Pancreas (tissue), 10 donors: ENCODE results near the gene LAMC3. TPM values are rescaled to one million over a fixed set of nuclear protein-coding genes. Genes with fewer than 3 reads are reported as not detected.

Source experiments
- ATAC-seq, 4 donors: fragments of 200-7000 bp; cut with Tn5 transposase; one replicate each; pipeline versions ENCODE4 v1.8.0 to v1.9.1; 2020; ENCODE audit warnings: mild to moderate bottlenecking in 4 of 4, moderate library complexity in 4 of 4
- DNase-seq, 6 donors: peaks; one replicate each; pipeline ENCODE4 v3.0.0-alpha.2; 2020
- FAIRE-seq: peaks from 2 replicates; lab custom pipeline; 2012; peaks lifted over from hg19 to GRCh38; lab: Jason Lieb, UNC
- H3K27ac ChIP-seq, 4 donors: fragments of 200-600 bp; sonication (generic); 1 replicate in 3 of 4; 2 replicates in 1 of 4; pipeline versions ENCODE4 v1.5.0 to v1.8.0; 2020
- H3K27me3 ChIP-seq, 4 donors: fragments of 200-600 bp; one replicate each; pipeline ENCODE4 v1.8.0; 2021
- H3K36me3 ChIP-seq, 3 donors: fragments of 200-600 bp; sonication (generic) in 1 of 3; one replicate each; pipeline versions ENCODE4 v1.5.0 to v1.8.0; 2020 to 2021
- H3K4me1 ChIP-seq, 3 donors: fragments of 200-600 bp; one replicate each; pipeline ENCODE4 v1.8.0; 2021
- H3K4me3 ChIP-seq, 4 donors: fragments of 200-600 bp; sonication (generic) in 2 of 4; one replicate each; pipeline versions ENCODE4 v1.5.0 to v1.8.0; 2020 to 2021
- H3K9me3 ChIP-seq, 4 donors: fragments of 200-600 bp; one replicate each; pipeline ENCODE4 v1.8.0; 2021
- CTCF ChIP-seq, 4 donors: fragments of 200-600 bp; sonication (generic) in 3 of 4; IDR thresholded peaks; one replicate each; pipeline versions ENCODE4 v1.5.0 to v1.8.0; 2021; ENCODE audit warnings: antibody characterized with exemption in 4 of 4
- WGBS, 2 donors: extraction: QIAGEN DNeasy Blood & Tissue Kit; methylation state at CpG; one replicate each; pipeline ENCODE4 v1.1.7; 2013; 5-methylcytosine and 5-hydroxymethylcytosine counted together
- intact Hi-C, 3 donors: fragments of 100-400 bp; cut with DNase I; formaldehyde crosslinking; loops; one replicate each; pipeline versions ENCODE4 v1.11.1 to v1.14.2; 2022
- polyA plus RNA-seq, 2 donors: library from polyadenylated mRNA; stranded (reverse); fragments of 200-250 nt; gene quantifications; one replicate each; pipeline ENCODE4 v1.2.3, GENCODE V29; 2013
- total RNA-seq, 6 donors: library from RNA; stranded (reverse); fragmentation: NEBNext Ultra II Directional in 4 of 6; extraction: Animal tissue kit (Norgen Biotek cat#: 25700) in 4 of 6; gene quantifications; one replicate each; pipeline versions ENCODE4 v1.2.1 to v1.2.4, GENCODE V29; 2021 to 2023
- donor health status: healthy with polysubstance abuse.
- donor health status: DM: no; HTN: no; CAD: no; lungs with moderate emphysema.
- donor health status: DM: no; HTN: no; CAD: no.
- donor health status: control.
- donor health status: control.
- donor health status: Bipolar disorder and iron deficiency.
- donor health status: DM: yes; HTN: yes; CAD: no.
- donor health status: DM: no; HTN: no; CAD: no.
- donor health status: DM: no; HTN: no; CAD: no.
- donor health status: DM: yes; HTN: yes; CAD: no.

The LAMC3 gene
- total and polyA plus RNA-seq, 8 donors: 1.1 to 8.9 (median 2.7) TPM

GRCh38 chr9:131046581-131047202 lies 37.7 kb downstream of the LAMC3 start:
- no peak overlapping the region for H3K4me3 ChIP-seq
- no peaks in the 10 kb centered on the region for H3K36me3 ChIP-seq
- DNase-seq (peak in 5 of 6 donors; percentile 19 to 88 (median 61)), FAIRE-seq (no peak), ATAC-seq (peak; percentile 88 to 98 (median 96))
- no peaks in the 10 kb centered on the region for H3K9me3 ChIP-seq
- no peak overlapping the region for H3K27ac ChIP-seq
- no peaks in the 10 kb centered on the region for H3K27me3 ChIP-seq
- peak; percentile 77 to 88 (median 85) for TF ChIP-seq CTCF (IDR thresholded peaks at IDR 0.05)
- H3K4me1 ChIP-seq: no peaks in the 10 kb centered on the region
- intact Hi-C loops: loop anchor here in 2 of 3 donors (10.0 kb wide), 2 partner anchors 342 to 352 kb away; partner anchors contain the start of gene EXOSC2 (in 1 of the 2)
- 13 to 14% methylated on average over 34 to 35 of the region's 35 CpGs for WGBS, 2 donors

GRCh38 chr9:131048332-131048731 lies 39.4 kb downstream of the LAMC3 start:
- 41 to 62% methylated on average over 6 of the region's 6 CpGs for WGBS, 2 donors
- no peak for DNase-seq

GRCh38 chr9:131048820-131049219 lies 39.8 kb downstream of the LAMC3 start:
- Histone ChIP-seq H3K9me3 (no peaks in the 10 kb centered on the region), H3K4me3 (no peak overlapping the region), H3K4me1 (no peaks in the 10 kb centered on the region), H3K27ac (no peak overlapping the region), H3K36me3 (no peaks in the 10 kb centered on the region), H3K27me3 (no peaks in the 10 kb centered on the region)
- no peak for ATAC-seq
- no peak for FAIRE-seq
- DNase-seq: no peak
- 85 to 90% methylated on average over 8 of the region's 8 CpGs for WGBS, 2 donors
- intact Hi-C loops: loop anchor here in 2 of 3 donors (10.0 kb wide), 2 partner anchors 344 to 354 kb away; partner anchors contain the start of gene EXOSC2 (in 1 of the 2)
- no peak for TF ChIP-seq CTCF (IDR thresholded peaks at IDR 0.05)

More at GRCh38 chr9:131048332-131048731, 39.4 kb downstream of the LAMC3 start:
- Histone ChIP-seq H3K4me1 (no peaks in the 10 kb centered on the region), H3K4me3 (no peak overlapping the region), H3K27me3 (no peaks in the 10 kb centered on the region), H3K27ac (no peak overlapping the region), H3K9me3 (no peaks in the 10 kb centered on the region), H3K36me3 (no peaks in the 10 kb centered on the region)
- intact Hi-C loops: loop anchor here in 2 of 3 donors (10.0 kb wide), 2 partner anchors 344 to 354 kb away; partner anchors contain the start of gene EXOSC2 (in 1 of the 2)
- no peak for FAIRE-seq
- no peak for TF ChIP-seq CTCF (IDR thresholded peaks at IDR 0.05)
- no peak for ATAC-seq

GRCh38 chr9:131049829-131050715 lies 41.1 kb downstream of the LAMC3 start:
- Histone ChIP-seq H3K4me3 (no peak overlapping the region), H3K4me1 (no peaks in the 10 kb centered on the region), H3K27ac (no peak overlapping the region), H3K9me3 (no peaks in the 10 kb centered on the region), H3K27me3 (no peaks in the 10 kb centered on the region), H3K36me3 (no peaks in the 10 kb centered on the region)
- no peak for TF ChIP-seq CTCF (IDR thresholded peaks at IDR 0.05)
- no peak for ATAC-seq
- no peak for DNase-seq
- WGBS, 2 donors: 47 to 55% methylated on average over 21 of the region's 21 CpGs
- FAIRE-seq: no peak
- intact Hi-C loops: loop anchor here in 2 of 3 donors (10.0 kb wide), 2 partner anchors 345 to 355 kb away; partner anchors contain the start of gene EXOSC2 (in 1 of the 2)
